ENCODE results near the gene KDM6A. TPM values are rescaled to one million over a fixed set of nuclear protein-coding genes. Genes with fewer than 3 reads are reported as not detected.
"Not testable (repeated sequence)": the region's sequence is repeated elsewhere in the genome, so short reads cannot be mapped to it uniquely, and the experiment has no call there.

KDM6A gene
- polyA plus RNA-seq, 3 donors: 29.2 to 52.3 (median 35.1) TPM

- DNase-seq (ENCODE audit: extremely low read depth in 1 of 11, low read depth in 9 of 11, low spot score in 4 of 11): not testable (repeated sequence)
Observed at GRCh38 chrX:44950471-44951366, 77.7 kb downstream of the KDM6A start.

GRCh38 chrX:44951572-44952067 lies 78.6 kb downstream of the KDM6A start:
- DNase-seq (ENCODE audit: extremely low read depth in 1 of 11, low read depth in 9 of 11, low spot score in 4 of 11): no peak

GRCh38 chrX:44952329-44953027 lies 79.5 kb downstream of the KDM6A start:
- no peak for DNase-seq (ENCODE audit: extremely low read depth in 1 of 11, low read depth in 9 of 11, low spot score in 4 of 11)

- DNase-seq (ENCODE audit: extremely low read depth in 1 of 11, low read depth in 9 of 11, low spot score in 4 of 11): peak in 6 of 11 donors; percentile 14 to 51 (median 22)
Observed at GRCh38 chrX:44953734-44954502, 80.9 kb downstream of the KDM6A start.

- no peak for DNase-seq (ENCODE audit: extremely low read depth in 1 of 11, low read depth in 9 of 11, low spot score in 4 of 11)
Observed at GRCh38 chrX:44954562-44954961, 81.6 kb downstream of the KDM6A start.

- DNase-seq (ENCODE audit: extremely low read depth in 1 of 11, low read depth in 9 of 11, low spot score in 4 of 11): no peak
Observed at GRCh38 chrX:44957848-44958247, 84.9 kb downstream of the KDM6A start.

- DNase-seq (ENCODE audit: extremely low read depth in 1 of 11, low read depth in 9 of 11, low spot score in 4 of 11): no peak
Observed at GRCh38 chrX:44958480-44958879, 85.5 kb downstream of the KDM6A start.

- no peak for DNase-seq (ENCODE audit: extremely low read depth in 1 of 11, low read depth in 9 of 11, low spot score in 4 of 11)
Observed at GRCh38 chrX:44961817-44962607, 89.0 kb downstream of the KDM6A start.

- no peak for DNase-seq (ENCODE audit: extremely low read depth in 1 of 11, low read depth in 9 of 11, low spot score in 4 of 11)
Observed at GRCh38 chrX:44962944-44963343, 90.0 kb downstream of the KDM6A start.

- DNase-seq (ENCODE audit: extremely low read depth in 1 of 11, low read depth in 9 of 11, low spot score in 4 of 11): no peak
Observed at GRCh38 chrX:44967221-44967620, 94.2 kb downstream of the KDM6A start.

- DNase-seq (ENCODE audit: extremely low read depth in 1 of 11, low read depth in 9 of 11, low spot score in 4 of 11): no peak
Observed at GRCh38 chrX:44970709-44971108, 97.7 kb downstream of the KDM6A start.

- DNase-seq (ENCODE audit: extremely low read depth in 1 of 11, low read depth in 9 of 11, low spot score in 4 of 11): no peak
Observed at GRCh38 chrX:44971674-44972073, 98.7 kb downstream of the KDM6A start.

GRCh38 chrX:44972132-44972531 lies 99.1 kb downstream of the KDM6A start:
- no peak for DNase-seq (ENCODE audit: extremely low read depth in 1 of 11, low read depth in 9 of 11, low spot score in 4 of 11)

- no peak for DNase-seq (ENCODE audit: extremely low read depth in 1 of 11, low read depth in 9 of 11, low spot score in 4 of 11)
Observed at GRCh38 chrX:44973420-44973932, 100.5 kb downstream of the KDM6A start.

GRCh38 chrX:44974451-44974850 lies 101.5 kb downstream of the KDM6A start:
- DNase-seq (ENCODE audit: extremely low read depth in 1 of 11, low read depth in 9 of 11, low spot score in 4 of 11): no peak

GRCh38 chrX:44975666-44976263 lies 102.8 kb downstream of the KDM6A start:
- no peak for DNase-seq (ENCODE audit: extremely low read depth in 1 of 11, low read depth in 9 of 11, low spot score in 4 of 11)

- no peak for DNase-seq (ENCODE audit: extremely low read depth in 1 of 11, low read depth in 9 of 11, low spot score in 4 of 11)
Observed at GRCh38 chrX:44978976-44979375, 106.0 kb downstream of the KDM6A start.

- no peak for DNase-seq (ENCODE audit: extremely low read depth in 1 of 11, low read depth in 9 of 11, low spot score in 4 of 11)
Observed at GRCh38 chrX:44980403-44980802, 107.4 kb downstream of the KDM6A start.

Data from renal cortex interstitium (tissue), 11 donors.